GM18526 (cell line): ENCODE data around the gene MPHOSPH9.

ENCODE experiments used
- POLR2A ChIP-seq: IDR thresholded peaks from 3 replicates; pipeline ENCODE4 v1.6.1; 2011; ENCODE audit not compliant: insufficient read length; ENCODE audit errors: extremely low read depth

Gene MPHOSPH9, protein sequence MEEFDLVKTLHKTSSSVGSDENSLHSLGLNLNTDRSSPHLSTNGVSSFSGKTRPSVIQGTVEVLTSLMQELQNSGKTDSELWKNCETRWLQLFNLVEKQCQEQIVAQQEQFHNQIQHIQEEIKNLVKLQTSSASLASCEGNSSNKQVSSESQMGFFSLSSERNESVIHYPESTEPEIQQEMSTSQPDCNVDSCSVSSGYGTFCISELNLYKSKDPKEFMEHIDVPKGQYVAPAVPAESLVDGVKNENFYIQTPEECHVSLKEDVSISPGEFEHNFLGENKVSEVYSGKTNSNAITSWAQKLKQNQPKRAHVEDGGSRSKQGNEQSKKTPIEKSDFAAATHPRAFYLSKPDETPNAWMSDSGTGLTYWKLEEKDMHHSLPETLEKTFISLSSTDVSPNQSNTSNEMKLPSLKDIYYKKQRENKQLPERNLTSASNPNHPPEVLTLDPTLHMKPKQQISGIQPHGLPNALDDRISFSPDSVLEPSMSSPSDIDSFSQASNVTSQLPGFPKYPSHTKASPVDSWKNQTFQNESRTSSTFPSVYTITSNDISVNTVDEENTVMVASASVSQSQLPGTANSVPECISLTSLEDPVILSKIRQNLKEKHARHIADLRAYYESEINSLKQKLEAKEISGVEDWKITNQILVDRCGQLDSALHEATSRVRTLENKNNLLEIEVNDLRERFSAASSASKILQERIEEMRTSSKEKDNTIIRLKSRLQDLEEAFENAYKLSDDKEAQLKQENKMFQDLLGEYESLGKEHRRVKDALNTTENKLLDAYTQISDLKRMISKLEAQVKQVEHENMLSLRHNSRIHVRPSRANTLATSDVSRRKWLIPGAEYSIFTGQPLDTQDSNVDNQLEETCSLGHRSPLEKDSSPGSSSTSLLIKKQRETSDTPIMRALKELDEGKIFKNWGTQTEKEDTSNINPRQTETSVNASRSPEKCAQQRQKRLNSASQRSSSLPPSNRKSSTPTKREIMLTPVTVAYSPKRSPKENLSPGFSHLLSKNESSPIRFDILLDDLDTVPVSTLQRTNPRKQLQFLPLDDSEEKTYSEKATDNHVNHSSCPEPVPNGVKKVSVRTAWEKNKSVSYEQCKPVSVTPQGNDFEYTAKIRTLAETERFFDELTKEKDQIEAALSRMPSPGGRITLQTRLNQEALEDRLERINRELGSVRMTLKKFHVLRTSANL

DNA sequence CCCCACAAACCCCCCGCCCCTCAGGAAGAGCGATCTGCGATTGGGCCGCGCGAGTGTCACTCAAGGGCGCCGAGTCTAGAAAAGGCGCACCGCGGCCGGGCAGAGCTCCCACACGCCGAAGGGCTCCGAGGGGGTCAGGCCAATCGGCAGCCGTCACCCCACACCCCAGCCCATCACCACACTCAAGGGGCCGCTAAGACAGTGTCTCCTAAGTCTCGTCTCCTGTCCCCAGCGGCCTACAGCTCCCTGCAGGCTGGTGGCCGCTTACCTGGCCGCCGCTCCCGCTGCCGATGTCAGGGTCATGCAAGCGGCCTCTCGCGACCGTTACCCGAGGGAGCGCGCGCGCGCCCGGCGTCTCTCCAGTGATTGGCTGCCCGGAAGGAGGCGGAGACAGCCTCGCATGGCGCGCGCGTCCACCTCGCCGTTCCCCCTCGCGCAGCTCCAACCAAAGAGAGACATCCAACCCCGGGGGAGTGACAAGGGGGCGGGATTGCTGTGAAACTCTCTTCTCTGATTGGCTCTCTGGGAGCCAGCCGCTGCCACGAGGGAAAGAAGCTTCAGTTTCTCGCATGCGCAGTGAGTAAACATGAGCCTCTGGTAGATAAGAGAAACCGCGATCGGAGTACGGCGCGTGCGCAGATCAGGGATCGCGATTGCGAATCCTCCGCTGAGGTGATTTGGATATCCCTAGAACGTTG lies at the start of gene MPHOSPH9, which contains the start of gene MTRFR:
MPHOSPH9 (minus strand) TSS at position 335 of the 698 bp plus-strand sequence. CDS start 2,777 bp downstream, outside the sequence.
MTRFR (plus strand) TSS at position 630 of the 698 bp plus-strand sequence. CDS start 20,239 bp downstream, outside the sequence.
- TF ChIP-seq POLR2A = peak; percentile 100

DNA sequence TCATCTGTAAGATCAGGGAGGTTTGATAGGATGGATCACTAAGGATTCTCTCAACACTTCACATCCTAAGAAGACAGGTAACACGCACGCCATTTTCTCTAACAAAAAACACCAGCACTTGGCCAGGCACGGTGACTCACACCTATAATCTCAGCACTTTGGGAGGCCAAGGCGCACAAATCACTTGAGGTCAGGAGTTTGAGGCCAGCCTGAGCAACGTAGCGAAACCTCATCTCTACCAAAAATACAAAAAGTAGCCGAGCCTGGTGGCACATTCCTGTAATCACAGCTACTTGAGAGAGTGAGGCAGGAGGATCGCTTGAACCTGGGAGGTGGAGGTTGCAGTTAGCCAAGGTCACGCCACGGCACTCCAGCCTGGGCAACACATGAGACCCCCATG lies 49.2 kb upstream of the MPHOSPH9 start:
- no peak for TF ChIP-seq POLR2A

DNA sequence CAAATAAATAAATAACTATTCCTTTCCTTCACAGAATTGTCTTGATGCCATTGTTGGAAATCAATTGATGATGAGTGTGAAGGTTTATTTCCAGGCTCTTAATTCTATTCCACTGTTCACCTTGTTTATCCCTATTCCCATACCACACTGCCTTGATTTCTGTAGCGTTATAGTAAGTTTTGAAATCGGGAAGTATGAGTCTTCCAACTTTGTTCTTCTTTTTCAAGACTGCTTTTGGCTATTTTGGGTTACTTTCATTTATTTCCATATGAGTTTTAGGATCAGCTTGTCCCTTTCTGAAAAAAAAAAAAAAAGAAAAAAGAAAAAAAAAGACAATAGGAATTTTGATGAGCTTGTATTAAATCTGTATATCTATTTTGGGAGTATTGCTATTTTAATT lies 48.0 kb upstream of the MPHOSPH9 start:
- no peak for TF ChIP-seq POLR2A

DNA sequence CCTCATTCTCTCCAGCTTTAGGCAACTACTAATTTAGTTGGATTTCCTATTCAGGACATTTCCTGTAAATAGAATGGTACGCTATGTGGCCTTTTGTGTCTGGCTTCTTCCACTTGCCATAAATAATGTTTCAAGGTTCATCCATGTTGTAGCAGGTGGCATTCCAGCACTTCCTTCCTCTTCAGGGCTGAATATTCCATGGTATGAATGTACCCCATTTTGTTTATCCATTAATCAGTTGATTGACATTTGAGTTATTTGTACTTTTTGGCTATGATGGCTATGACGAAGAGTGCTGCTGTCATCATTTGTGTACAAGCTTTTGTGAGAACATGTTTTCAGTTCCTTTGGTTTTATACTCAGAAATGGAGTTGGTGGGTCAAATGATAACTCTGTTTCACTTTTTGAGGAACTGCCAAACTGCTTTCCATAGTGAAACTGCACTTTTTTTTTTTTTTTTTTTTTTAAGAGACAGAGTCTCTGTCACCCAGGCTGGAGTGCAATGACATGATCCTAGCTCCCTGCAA lies 45.2 kb upstream of the MPHOSPH9 start:
- no peak for TF ChIP-seq POLR2A

DNA sequence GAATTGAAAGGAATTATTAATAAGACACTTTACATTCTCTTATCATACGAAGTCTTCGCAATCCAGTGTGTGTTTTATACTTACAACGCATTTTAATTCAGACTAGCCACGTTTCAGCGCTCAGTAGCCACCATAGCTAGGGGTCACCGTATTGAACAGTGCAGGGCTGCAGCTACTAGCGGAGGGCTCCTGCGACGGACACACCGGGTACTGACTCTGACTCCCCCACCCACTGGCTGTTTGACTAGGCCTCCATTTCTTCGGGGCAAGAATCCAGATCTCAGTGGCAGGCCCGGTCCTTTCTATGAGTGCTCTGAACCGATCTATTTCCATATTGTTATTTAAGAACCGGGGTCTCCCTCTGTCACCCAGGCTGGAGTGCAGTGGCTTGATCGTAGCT lies 40.2 kb upstream of the MPHOSPH9 start:
- TF ChIP-seq POLR2A = no peak

DNA sequence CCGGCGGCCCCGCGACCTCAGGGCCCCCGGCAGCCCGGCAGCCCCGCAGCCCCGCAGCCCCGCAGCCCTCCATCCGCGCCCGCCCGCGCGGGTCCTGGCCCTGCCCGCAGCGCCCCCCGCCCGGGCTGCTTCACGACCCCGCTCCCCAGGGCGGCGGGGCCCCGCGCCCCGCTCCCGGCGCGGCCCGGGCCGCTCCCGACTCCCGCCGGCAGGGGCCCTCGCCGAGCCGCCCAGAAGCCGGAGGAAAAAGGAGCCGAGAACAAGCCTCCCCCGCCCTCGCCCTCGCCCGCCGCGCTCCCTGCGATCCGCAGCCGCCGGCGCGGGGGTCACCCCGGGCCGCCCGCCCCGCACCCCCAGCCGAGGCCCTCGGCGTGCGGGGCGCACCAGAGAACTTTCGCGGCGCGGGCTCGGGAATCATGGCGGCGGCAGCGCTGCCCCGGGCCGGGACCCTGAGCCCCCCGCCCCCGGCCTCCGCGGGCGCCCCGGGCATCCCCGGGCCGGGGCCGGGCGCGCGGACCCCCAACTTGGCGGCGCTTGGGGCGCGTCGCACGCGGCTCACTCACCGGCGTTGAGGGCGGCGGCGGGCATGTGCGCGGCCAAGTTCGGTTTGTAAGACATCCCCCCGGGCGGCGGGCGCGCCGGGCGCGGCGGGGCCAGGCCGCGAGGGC lies 38.2 kb upstream of the MPHOSPH9 start:
- TF ChIP-seq POLR2A = no peak

DNA sequence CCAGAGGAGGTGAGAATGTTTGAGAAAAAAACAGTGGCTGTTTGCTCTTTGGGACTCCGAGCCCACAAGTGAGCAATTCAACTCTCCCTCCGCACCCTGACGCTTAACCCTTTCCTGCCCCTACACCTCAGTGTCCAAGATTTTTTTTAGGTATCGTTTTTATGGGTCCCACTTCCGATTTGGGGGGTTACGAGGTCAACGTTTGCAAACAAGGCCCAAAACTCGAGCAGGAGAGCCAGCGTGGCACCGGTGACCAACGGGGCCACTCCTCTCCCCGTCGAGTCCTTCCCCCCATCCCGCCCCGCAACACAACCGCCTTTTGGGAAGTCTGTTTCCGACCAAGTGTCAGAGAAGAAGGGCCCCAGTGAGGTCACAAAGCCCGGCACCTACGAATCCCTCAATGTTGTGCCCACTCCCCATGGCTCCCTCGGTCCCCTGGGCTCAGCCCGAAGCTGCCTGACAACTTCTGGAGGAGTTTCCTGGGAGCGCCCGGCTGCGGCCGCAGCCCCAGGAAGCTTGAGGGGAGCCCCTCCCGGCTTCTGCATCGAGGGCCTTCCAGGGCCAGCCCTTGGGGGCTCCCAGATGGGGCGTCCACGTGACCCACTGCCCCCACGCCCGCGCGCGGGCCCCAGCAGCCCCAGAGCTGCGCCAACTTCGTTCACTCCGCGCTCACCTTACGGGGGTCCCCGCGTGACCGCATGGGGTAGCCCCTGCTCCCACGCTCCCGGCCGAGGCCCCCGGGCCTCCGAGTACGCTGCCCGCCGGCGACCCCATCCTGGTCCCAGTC lies 37.5 kb upstream of the MPHOSPH9 start:
- no peak for TF ChIP-seq POLR2A

DNA sequence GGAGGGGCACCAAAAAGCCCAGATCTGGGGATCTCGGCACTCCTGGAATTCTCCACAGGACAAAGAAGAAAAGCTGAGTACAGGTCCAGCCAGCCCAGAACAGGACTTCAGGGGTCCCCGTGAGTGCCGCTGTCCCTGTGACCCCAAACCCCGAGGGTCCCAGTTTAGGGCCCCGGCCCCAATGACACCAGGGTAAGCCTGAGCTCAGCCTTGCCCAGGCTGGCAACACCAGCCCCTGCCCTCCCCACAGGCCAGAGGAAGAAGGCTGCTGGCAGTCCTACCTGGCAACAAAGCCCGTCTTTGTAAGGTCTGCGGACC lies 36.9 kb upstream of the MPHOSPH9 start:
- TF ChIP-seq POLR2A = peak; percentile 1

DNA sequence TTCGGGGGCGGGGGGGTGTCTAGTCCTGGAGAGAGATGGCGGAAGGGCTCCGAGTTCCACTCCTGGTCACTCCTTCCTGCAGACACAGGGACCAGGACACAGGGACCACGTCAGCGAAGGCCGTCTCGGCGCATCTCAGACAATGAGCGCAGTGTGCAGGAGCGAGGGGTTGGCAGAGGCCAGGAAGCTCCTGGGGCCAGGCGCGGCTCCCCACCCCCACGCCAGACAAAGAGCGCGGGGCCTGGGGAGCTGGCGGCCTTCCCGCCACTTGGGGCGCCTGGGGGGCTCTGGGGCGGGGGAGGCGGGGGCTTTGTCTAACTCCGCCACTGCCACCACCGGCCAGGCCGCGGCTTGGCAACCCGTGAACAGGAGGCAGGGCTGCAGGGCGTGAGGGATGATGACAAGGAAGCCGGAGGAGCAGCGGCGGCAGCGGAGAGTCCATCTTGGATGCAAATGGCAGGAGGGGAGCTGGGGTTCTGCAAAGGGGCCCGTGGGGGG lies 36.5 kb upstream of the MPHOSPH9 start:
- peak; percentile 26 for TF ChIP-seq POLR2A

DNA sequence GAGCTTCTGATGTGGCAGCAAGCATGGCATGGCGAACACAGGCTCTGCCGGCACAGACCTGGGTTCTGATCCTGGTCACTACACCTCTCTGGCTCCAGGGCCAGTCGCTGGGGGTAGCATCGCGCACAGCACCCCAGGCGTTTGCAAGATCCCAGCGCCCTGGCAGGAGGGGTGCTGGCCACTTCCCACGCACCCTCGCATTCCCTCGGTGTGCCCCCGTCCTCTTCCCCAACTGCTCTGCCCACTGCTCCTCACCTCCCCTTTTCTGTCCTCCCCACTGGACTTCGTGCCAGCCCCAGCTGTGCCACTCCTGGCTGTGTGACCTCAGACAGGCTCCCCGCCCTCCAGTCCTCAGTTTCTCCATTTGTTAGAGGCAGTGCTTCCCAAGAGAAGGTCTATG lies 35.9 kb upstream of the MPHOSPH9 start:
- TF ChIP-seq POLR2A = no peak

DNA sequence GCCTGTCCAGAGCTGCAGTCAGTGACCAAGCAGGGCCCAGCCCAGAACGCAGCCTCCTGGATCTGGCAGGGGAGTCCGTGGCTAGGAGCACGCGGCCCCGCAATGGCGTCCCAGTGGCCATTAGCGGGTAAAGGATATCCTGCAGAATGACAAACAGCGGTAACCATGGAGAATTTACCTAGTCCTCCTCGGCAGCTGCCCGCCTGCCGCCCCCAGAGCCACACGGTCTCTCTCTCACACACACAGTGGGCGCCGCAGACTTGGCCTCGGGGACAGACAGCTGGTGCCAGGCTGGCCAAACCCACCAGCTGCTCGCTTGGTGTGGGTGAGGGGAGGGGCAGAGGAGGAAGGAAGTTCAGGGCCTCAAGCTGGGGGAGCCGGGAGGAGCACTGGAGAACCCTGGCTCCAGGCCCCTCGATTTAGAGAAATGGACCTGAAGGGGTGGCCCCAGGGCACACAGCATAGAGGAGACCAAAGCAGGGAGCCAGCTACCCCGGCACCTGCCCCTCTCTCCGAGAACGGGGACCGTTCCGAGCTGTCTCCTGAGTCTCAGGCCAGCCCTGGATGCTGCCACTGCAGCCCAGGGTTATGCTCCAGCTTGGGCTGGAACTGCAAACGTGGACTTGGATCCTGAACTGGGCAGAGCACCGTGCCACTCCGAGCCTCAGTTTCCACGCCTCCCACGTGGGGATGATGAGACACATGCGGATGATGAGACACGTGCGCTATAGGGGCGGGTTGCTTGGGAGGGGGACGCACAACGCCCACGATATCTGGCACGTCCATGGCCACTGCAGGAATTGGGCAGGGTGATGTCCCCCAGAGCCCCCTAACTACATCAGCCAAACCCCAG lies 35.3 kb upstream of the MPHOSPH9 start:
- TF ChIP-seq POLR2A = no peak

DNA sequence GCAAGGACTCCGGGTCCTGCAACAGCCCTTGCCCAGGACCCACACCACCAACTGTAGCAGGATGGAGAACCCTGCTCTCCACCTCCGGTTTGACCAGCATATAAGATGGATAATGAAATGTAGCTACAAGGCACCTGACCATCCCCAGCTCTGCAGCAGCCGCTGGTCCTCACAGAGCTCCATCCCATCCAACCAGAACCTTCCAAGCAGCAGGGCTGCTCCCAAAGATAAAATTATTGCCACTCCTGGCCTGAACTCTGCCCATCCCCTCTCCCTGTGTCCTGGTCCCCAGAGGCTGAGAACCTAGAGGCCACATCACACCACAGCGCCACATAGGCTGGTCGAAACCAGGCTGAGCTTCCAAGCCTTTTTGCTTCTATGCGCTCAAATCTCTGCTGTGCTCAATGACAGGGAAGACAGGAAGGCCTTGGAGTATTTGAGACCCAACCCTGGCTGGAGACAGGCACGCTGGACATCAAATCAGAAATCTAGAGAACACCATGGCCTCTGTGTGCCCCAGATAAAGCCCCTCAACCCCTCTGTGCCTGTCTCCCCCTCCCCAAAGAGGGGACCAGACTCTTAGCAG lies 34.5 kb upstream of the MPHOSPH9 start:
- no peak for TF ChIP-seq POLR2A
